Cardiac muscle cell (in vitro differentiated cells and primary cell): ENCODE results near the gene CRIP2. TPM values are rescaled to one million over a fixed set of nuclear protein-coding genes. Genes with fewer than 3 reads are reported as not detected.

Experiments
- DNase-seq, 2 donors: peaks; one replicate each; pipeline versions ENCODE4 v3.0.0 to v3.0.0-alpha.2; 2010 to 2017; ENCODE audit warnings: low read depth in 1 of 2, low spot score in 1 of 2
- H3K27ac ChIP-seq: fragments of 200-600 bp; sonication (generic); 2 replicates; pipeline ENCODE4 v1.5.1; 2016
- H3K27me3 ChIP-seq: fragments of 200-600 bp; sonication (generic); 2 replicates; pipeline ENCODE4 v1.6.0; 2016; ENCODE audit warnings: control low read depth
- H3K36me3 ChIP-seq: fragments of 200-600 bp; sonication (generic); 2 replicates; pipeline ENCODE4 v1.5.1; 2016; ENCODE audit warnings: control low read depth
- H3K4me1 ChIP-seq: fragments of 200-600 bp; sonication (generic); 2 replicates; pipeline ENCODE4 v1.8.1; 2017; ENCODE audit warnings: low read depth, mild to moderate bottlenecking, mixed run types
- H3K4me3 ChIP-seq: fragments of 200-600 bp; sonication (generic); 2 replicates; pipeline ENCODE4 v1.5.1; 2016; ENCODE audit warnings: mild to moderate bottlenecking
- H3K9me3 ChIP-seq: fragments of 200-600 bp; sonication (generic); 2 replicates; pipeline ENCODE4 v1.5.1; 2017; ENCODE audit warnings: low read depth, mild to moderate bottlenecking, control low read depth
- polyA plus RNA-seq: library from polyadenylated mRNA; unstranded; fragments of >200 nt; fragmentation: Nextera tagmentation; extraction: Ambion mirVana; gene quantifications from 2 replicates; pipeline ENCODE4 v1.2.1, GENCODE V29; 2016
- total RNA-seq: library from RNA; depleted of rRNA; stranded (reverse); fragments of >200 nt; gene quantifications from 2 replicates; pipeline ENCODE4 v1.2.3, GENCODE V29; 2016
- TF ChIP-seq, protein P1 (sequence below): IDR thresholded peaks from 2 replicates; pipeline ENCODE4 v1.5.1; 2012; ENCODE audit warnings: low read depth, mild to moderate bottlenecking, low read length

CRIP2 gene
- total and polyA plus RNA-seq, 2 experiments from 2014 or later, result 804 to 1,845 TPM

DNA sequence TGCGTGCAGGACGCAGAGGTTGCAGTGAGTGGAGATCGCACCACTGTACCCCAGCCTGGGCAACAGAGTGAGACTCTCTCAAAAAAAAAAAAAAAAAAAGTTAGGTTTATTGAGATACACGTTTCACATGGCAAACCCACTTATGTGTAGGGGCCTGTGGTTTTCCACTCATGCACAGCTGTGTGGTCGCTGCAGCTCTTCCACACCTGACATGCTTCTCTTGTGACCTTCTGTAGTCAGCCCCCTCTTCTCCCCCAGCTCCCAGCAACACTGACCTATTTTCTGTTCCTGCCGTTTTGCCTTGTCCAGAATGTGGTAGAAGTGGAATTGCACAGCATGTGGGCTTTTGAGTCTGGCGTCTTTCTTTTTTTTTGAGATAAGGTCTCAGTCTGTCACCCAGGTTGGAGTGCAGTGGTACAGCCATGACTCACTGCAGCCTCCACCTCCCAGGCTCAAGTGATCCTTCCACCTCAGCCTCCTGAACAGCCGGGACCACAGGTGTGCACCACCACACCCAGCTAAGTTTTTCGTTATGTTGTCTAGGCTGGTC, 46.6 kb upstream of the CRIP2 start:
- Histone ChIP-seq H3K36me3 (no peaks in the 10 kb centered on the region), H3K4me3 (no peak overlapping the region), H3K27ac (no peak overlapping the region), H3K27me3 (no peaks in the 10 kb centered on the region), H3K4me1 (no peaks in the 10 kb centered on the region), H3K9me3 (no peaks in the 10 kb centered on the region)
- DNase-seq, result no peak
- TF ChIP-seq, protein P1, sequence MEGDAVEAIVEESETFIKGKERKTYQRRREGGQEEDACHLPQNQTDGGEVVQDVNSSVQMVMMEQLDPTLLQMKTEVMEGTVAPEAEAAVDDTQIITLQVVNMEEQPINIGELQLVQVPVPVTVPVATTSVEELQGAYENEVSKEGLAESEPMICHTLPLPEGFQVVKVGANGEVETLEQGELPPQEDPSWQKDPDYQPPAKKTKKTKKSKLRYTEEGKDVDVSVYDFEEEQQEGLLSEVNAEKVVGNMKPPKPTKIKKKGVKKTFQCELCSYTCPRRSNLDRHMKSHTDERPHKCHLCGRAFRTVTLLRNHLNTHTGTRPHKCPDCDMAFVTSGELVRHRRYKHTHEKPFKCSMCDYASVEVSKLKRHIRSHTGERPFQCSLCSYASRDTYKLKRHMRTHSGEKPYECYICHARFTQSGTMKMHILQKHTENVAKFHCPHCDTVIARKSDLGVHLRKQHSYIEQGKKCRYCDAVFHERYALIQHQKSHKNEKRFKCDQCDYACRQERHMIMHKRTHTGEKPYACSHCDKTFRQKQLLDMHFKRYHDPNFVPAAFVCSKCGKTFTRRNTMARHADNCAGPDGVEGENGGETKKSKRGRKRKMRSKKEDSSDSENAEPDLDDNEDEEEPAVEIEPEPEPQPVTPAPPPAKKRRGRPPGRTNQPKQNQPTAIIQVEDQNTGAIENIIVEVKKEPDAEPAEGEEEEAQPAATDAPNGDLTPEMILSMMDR, result no peak

DNA sequence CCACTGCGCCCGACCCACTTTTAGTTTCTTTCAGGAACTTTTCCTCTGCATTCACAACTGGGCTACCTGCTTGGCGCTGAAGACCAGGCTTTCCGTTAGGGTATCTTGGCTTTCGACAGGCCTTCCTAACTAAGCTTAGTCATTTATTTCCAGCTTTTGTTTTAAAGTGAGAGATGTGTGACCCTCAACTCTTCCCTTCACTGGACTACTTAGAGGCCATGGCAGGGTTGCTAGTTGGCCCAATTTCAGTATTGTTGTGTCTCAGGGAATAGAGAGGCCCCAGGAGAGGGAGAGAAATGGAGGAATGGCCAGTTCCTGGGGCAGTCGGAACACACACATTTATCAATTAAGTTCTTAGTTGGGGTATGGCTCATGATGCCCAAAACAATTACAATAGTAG, 44.6 kb upstream of the CRIP2 start:
- DNase-seq, result no peak
- no peaks in the 10 kb centered on the region for H3K4me1 ChIP-seq
- H3K9me3 ChIP-seq, result no peaks in the 10 kb centered on the region
- no peaks in the 10 kb centered on the region for H3K36me3 ChIP-seq
- no peak overlapping the region for H3K4me3 ChIP-seq
- TF ChIP-seq, protein P1, result no peak
- no peaks in the 10 kb centered on the region for H3K27me3 ChIP-seq
- no peak overlapping the region for H3K27ac ChIP-seq

DNA sequence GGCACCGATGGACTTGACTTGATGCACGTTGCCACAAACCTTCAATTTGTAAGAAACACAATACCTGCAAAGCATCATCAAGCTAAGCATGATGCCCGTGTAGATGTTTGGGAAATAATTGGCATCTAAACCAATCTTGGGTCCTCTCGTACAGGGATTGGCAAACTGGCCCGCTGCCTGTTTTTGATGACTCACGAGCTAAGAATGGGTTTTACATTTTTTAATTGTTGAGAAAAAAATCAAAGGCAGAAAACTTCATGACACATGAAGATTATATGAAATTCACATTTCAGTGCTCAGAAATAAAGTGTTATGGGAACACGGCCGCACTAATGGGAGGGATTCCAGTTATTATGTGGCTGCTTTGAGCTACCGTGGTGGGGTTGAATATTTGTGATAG, 44.1 kb upstream of the CRIP2 start:
- TF ChIP-seq, protein P1, result no peak
- Histone ChIP-seq H3K36me3 (no peaks in the 10 kb centered on the region), H3K27ac (no peak overlapping the region)

DNA sequence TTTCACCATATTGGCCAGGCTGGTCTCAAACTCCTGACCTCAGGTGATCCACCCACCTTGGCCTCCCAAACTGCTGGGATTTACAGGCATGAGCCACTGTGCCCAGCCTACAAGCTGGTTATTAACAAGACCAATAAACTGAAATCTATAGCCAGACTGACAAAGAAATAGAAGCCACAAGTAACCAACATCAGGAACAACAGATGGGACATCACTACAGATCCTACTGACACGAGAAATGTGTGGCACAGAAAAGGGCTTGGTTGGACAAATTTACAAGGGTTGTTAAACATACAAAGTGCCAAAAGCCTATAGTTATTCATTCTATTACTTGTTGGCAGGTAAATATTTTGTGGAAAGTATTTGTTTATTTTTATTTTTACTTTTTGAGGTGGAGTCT, 43.4 kb upstream of the CRIP2 start:
- Histone ChIP-seq H3K9me3 (no peaks in the 10 kb centered on the region), H3K4me3 (no peak overlapping the region), H3K4me1 (no peaks in the 10 kb centered on the region), H3K27ac (no peak overlapping the region), H3K36me3 (no peaks in the 10 kb centered on the region), H3K27me3 (no peaks in the 10 kb centered on the region)
- no peak for DNase-seq
- TF ChIP-seq, protein P1, result no peak

More for the DNA sequence above, 44.1 kb upstream of the CRIP2 start:
- peak in 1 of 2 donors; percentile 79 for DNase-seq
- H3K4me3 ChIP-seq, result no peak overlapping the region
- H3K27me3 ChIP-seq, result no peaks in the 10 kb centered on the region
- H3K9me3 ChIP-seq, result no peaks in the 10 kb centered on the region
- no peaks in the 10 kb centered on the region for H3K4me1 ChIP-seq

DNA sequence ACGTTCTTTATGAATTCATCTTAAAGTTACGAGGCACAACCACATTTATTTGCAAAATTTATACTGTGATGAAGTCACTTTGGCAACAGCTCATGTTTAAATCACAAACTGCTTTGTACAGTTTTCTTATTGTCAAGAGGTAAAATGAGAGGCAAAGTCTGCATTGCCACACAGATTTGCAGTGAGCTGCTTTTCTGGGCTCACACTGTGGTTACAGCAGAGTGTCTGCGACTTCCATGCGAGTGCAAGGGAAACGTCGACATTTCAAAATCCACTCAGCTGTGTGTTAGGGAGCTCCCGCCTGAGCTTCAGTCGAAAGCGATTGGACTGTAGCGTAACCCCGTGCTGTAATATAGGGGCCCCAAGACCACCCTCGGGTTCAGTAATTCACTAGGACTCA, 42.0 kb upstream of the CRIP2 start:
- peak overlapping the region; percentile 39 for H3K27ac ChIP-seq
- TF ChIP-seq, protein P1, result no peak
- H3K4me3 ChIP-seq, result no peak overlapping the region
- H3K4me1 ChIP-seq, result no peaks in the 10 kb centered on the region
- H3K27me3 ChIP-seq, result no peaks in the 10 kb centered on the region
- DNase-seq, result no peak
- no peaks in the 10 kb centered on the region for H3K9me3 ChIP-seq
- H3K36me3 ChIP-seq, result no peaks in the 10 kb centered on the region

DNA sequence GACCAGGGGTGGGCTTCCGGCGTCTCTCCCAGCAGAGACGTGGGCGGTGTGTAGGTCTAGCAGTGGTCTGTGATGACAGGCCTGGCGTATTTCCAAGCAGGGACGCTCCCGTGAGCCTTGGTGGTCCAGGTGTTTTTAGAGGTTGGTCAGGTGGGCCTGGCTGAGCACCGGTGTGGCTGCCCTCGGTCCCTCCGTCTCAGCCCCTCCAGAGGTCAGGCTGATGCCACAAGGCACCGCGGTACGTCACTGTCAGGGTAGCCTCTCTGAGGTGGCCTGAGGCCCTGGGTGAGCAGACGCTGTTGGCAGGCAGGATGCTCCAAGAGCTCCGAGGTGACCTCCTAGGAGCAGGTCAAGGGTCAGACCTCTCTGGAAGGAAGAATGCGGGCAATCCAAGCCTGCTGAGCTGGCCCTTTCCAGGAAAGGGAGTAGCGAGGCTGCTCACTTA, 41.4 kb upstream of the CRIP2 start:
- no peaks in the 10 kb centered on the region for H3K4me1 ChIP-seq
- no peak overlapping the region for H3K4me3 ChIP-seq
- TF ChIP-seq, protein P1, result no peak
- no peaks in the 10 kb centered on the region for H3K36me3 ChIP-seq
- no peaks in the 10 kb centered on the region for H3K27me3 ChIP-seq
- no peaks in the 10 kb centered on the region for H3K9me3 ChIP-seq
- DNase-seq, result no peak
- peak overlapping the region; percentile 39 for H3K27ac ChIP-seq
